ENCODE results near the gene CLIC3.

GRCh38 chr9:136954270-136955083 lies 41.9 kb downstream of the CLIC3 start:
- TF ChIP-seq EZH2 (IDR thresholded peaks at IDR 0.05) (no peak), POLR2AphosphoS5 (IDR thresholded peaks at IDR 0.05; ENCODE audit: borderline replicate concordance, low read depth, low read length) (no peak), FOXP2 (optimal IDR thresholded peaks at IDR 0.05; ENCODE audit: control extremely low read depth, extremely low read length, insufficient read depth) (no peak)

Measured in SK-N-MC (cell line).